ENCODE measurements around the gene NOTCH1.

- no peak for TF ChIP-seq POLR2AphosphoS5 (IDR thresholded peaks at IDR 0.05; ENCODE audit: low read depth, low read length)
- no peak for TF ChIP-seq TAF1 (IDR thresholded peaks at IDR 0.05; ENCODE audit: borderline replicate concordance, insufficient read depth, low read length)
- no peak for TF ChIP-seq REST (IDR thresholded peaks at IDR 0.05; ENCODE audit: insufficient read depth in 1 of 2, low read depth in 2 of 2, low read length in 2 of 2)
- TF ChIP-seq FOXP2 (optimal IDR thresholded peaks at IDR 0.05; ENCODE audit: borderline replicate concordance, extremely low read depth, extremely low read length, insufficient read depth), result no peak
Measured at GRCh38 chr9:136473354-136473721, 72.5 kb downstream of the NOTCH1 start.
